KG1 (cell line): ENCODE measurements around the gene SAMSN1.

Source experiments
- DNase-seq: peaks from one replicate; lab custom pipeline; 2025; lab: John Stamatoyannopoulos, UW

Gene SAMSN1

GRCh38 chr21:14545906-14546480, at the start of gene SAMSN1:
Gene SAMSN1 (minus strand): TSS chr21:14546315. CDS start chr21:14546261, 54 bp downstream.
- DNase-seq = peak; percentile 71

GRCh38 chr21:14595449-14595848, 49.3 kb upstream of the SAMSN1 start:
- DNase-seq = no peak

GRCh38 chr21:14594967-14595366, 48.9 kb upstream of the SAMSN1 start:
- no peak for DNase-seq

- DNase-seq = no peak
Measured at GRCh38 chr21:14593230-14593629, 47.1 kb upstream of the SAMSN1 start.

- no peak for DNase-seq
Measured at GRCh38 chr21:14592296-14593000, 46.3 kb upstream of the SAMSN1 start.

- DNase-seq = peak; percentile 38
Measured at GRCh38 chr21:14591882-14592281, 45.8 kb upstream of the SAMSN1 start.

GRCh38 chr21:14591377-14591776, 45.3 kb upstream of the SAMSN1 start:
- no peak for DNase-seq

GRCh38 chr21:14589855-14590563, 43.9 kb upstream of the SAMSN1 start:
- no peak for DNase-seq

GRCh38 chr21:14587266-14587665, 41.2 kb upstream of the SAMSN1 start:
- DNase-seq = no peak

- DNase-seq = no peak
Measured at GRCh38 chr21:14585122-14585521, 39.0 kb upstream of the SAMSN1 start.

GRCh38 chr21:14584357-14585095, 38.4 kb upstream of the SAMSN1 start:
- no peak for DNase-seq

GRCh38 chr21:14583629-14584255, 37.6 kb upstream of the SAMSN1 start:
- DNase-seq = no peak

- no peak for DNase-seq
Measured at GRCh38 chr21:14582934-14583628, 37.0 kb upstream of the SAMSN1 start.

- no peak for DNase-seq
Measured at GRCh38 chr21:14581902-14582457, 35.9 kb upstream of the SAMSN1 start.

- DNase-seq = no peak
Measured at GRCh38 chr21:14573244-14573643, 27.1 kb upstream of the SAMSN1 start.

GRCh38 chr21:14572204-14572780, 26.2 kb upstream of the SAMSN1 start:
- DNase-seq = no peak

GRCh38 chr21:14569868-14570267, 23.8 kb upstream of the SAMSN1 start:
- DNase-seq = no peak

GRCh38 chr21:14569026-14569621, 23.0 kb upstream of the SAMSN1 start:
- no peak for DNase-seq

GRCh38 chr21:14567331-14568279, 21.5 kb upstream of the SAMSN1 start:
- DNase-seq = no peak
